Measurements from ENCODE around the gene KRTAP10-7.
"Not testable (repeated sequence)": the region's sequence is repeated elsewhere in the genome, so short reads cannot be mapped to it uniquely, and the experiment has no call there.

KRTAP10-7 gene

DNA sequence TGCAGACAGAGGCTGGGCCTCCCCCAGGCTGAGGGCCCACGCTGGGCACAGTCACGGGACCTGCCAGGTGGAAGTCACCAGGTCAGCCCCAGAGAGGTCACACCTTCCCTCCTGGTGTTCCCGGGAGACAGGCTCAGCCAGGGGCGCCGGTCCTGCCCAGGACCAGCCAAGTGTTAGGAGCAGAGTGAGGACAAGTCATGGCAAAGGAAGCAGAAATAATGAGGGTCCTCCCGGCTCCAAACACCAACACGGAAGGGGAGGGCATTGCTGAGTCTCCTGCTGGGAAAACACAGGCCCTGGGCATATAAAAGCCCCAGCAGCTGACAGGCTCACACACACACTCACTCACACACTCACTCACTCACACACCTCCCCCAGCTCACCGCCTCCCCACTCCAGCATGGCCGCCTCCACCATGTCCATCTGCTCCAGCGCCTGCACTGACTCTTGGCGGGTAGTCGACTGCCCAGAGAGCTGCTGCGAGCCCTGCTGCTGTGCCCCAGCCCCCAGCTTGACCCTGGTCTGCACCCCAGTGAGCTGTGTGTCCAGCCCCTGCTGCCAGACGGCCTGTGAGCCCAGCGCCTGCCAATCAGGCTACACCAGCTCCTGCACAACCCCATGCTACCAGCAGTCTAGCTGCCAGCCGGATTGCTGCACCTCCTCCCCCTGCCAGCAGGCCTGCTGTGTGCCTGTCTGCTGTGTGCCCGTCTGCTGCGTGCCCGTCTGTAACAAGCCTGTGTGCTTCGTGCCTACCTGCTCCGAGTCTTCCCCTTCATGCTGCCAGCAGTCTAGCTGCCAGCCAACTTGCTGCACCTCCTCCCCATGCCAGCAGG is 36.8 kb downstream of the KRTAP10-7 start, which contains the start of gene KRTAP10-10:
Gene KRTAP10-10 (plus strand): TSS at position 339 of the 833 bp plus-strand sequence. CDS start 62 bp downstream, at position 401.
- no peak for DNase-seq

DNA sequence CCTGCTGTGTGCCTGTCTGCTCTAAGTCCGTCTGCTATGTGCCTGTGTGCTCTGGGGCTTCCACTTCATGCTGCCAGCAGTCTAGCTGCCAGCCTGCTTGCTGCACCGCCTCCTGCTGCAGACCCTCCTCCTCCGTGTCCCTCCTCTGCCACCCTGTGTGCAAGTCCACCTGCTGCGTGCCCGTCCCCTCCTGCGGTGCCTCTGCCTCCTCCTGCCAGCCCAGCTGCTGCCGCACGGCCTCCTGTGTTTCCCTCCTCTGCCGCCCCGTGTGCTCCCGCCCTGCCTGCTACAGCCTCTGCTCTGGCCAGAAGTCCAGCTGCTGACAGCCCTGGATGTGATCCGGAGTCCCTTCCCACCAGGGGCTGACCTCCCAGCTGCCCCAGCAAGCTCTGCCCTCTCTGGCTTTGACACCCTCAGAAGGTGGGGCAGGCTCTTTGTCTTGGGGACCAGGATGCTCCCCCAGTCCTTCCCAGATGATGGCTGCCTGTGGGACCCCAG is 37.5 kb downstream of the KRTAP10-7 start:
- not testable (repeated sequence) for DNase-seq

DNA sequence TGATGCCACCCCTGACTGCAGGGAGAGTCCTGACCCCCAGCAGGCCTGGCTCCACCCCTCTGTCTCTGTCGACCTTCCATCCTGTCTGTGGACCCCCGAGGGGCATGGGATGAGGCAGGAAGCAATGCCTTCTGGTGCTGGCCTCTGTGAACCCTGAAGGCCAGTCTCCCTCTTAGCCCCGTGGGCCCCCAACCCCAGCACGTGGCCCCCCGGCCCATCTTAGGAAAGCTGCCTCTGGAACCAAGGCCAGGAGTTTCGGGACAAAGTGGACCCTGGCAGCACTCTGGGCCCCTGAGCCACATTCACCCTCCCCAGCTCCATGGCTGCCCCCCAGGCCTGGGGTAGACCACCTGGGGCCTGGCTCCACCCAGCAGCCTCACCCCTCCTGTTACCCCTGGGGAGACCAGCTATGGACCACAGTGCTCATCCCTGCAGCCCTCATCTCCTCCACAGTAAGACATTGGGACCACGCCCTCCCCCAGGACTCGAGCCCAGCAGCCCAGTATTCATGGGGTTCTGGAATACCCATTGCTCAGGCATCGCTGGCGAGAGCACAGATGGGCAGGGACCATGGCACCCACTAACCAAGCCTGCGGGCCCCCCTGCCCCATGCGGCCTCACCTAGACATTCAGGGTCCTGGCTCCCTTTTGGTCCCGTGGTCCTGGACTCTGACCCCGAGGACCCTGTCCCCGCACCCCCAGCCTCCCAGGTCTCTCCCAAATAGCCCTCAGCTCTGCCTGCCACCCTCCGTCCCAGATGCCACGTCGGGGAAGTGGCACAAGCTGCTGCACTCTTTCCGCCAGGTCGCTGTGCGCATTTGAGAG is 38.3 kb downstream of the KRTAP10-7 start:
- not testable (repeated sequence) for DNase-seq

DNA sequence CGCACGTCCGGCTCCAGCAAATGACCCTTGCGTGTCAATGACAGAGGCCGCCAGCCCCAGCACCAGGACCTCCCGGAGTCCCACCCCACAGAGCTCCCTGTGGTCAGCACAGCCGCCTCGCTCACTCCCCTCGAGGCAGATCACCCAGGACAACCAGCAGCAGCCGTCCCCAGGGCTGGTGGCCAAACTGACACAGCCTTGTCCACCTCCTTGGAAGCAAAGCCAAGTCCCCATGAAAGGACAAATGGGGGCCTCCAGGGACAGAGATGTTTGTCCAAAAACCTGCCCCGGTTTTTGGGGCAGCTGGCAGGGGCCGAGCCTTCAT is 38.9 kb downstream of the KRTAP10-7 start:
- no peak for DNase-seq

DNA sequence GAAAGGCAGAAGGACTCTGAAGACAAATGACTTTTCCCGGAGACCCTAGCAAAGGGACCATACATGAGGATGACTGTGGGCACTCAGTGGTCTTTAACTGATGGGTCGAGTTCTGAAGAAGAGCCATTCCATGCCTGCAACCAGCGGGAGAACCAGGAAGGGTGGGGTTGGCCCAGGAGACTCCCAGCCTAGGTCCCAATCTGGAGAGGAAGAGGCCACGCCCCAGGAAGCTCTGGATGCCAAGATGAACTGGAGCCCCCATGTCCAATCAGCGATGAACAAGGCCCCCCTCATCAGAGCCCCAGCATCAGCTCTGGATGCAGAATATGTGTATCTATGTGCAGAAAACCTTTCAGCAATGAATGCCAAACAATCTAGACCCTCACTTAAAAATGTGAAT is 40.4 kb downstream of the KRTAP10-7 start:
- DNase-seq: no peak

DNA sequence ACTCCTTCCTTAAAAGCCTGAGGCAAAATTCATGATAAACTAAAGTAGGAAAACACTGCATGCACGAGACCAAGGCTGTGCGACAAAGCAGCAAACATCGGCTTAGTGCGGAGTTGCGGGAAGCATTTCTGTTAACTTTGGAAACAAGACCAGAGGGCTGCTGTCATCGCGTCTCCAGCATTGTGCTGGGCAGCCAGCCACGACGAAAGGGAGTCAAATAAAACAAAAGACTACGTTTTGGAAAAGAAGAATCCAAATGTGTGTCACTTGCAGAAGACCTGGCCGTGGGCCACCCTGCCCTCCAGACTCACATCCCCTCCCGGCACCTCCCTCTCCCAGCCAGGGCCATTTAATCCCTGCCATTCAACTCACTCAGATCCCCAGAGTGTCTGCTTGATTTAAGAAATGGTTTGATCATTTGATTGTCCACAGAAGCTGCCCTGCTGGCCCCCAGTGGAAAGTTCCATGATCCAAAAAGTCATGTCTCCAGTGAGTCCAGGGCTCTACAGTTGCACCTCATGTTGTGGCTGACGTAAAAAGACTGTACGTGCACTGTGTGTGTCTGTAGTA is 43.4 kb downstream of the KRTAP10-7 start:
- no peak for DNase-seq

DNA sequence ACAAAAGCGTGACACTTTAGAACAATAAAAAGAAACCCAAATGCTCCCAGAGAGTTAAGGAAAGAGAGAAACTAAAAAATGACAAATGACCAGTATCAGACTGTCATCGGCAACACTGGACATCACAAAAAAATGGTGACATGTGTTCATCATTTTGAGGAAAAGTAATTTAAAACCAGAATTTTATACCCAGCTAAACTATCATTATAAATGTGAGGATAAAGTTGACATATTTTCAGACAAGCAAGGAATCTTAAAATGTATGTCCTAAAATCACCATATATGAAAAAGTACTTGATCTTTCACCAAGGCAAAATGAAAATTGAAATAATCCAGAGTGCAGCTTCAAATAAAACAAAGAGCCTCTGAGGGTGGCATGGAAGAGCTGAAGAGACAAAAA is 44.5 kb downstream of the KRTAP10-7 start:
- no peak for DNase-seq

DNA sequence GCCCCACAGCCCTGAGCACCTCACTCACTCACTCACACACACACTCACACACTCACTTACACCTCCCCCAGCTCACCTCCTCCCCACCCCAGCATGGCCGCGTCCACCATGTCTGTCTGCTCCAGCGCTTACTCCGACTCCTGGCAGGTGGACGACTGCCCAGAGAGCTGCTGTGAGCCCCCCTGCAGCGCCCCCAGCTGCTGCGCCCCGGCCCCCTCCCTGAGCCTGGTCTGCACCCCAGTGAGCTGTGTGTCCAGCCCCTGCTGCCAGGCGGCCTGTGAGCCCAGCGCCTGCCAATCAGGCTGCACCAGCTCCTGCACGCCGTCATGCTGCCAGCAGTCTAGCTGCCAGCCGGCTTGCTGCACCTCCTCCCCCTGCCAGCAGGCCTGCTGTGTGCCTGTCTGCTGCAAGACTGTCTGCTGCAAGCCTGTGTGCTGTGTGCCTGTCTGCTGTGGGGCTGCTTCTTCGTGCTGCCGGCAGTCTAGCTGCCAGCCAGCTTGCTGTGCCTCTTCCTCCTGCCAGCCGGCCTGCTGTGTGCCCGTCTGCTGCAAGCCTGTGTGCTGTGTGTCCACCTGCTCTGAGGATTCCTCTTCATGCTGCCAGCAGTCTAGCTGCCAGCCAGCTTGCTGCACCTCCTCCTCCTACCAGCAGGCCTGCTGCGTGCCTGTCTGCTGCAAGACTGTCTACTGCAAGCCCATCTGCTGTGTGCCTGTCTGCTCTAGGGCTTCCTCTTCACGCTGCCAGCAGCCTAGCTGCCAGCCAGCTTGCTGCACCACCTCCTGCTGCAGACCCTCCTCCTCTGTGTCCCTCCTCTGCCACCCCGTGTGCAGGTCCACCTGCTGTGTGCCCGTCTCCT is 46.2 kb downstream of the KRTAP10-7 start, which contains the start of gene KRTAP10-11:
Gene KRTAP10-11 (plus strand): TSS at position 49 of the 856 bp plus-strand sequence. CDS start 45 bp downstream, at position 94.
- DNase-seq: not testable (repeated sequence)

DNA sequence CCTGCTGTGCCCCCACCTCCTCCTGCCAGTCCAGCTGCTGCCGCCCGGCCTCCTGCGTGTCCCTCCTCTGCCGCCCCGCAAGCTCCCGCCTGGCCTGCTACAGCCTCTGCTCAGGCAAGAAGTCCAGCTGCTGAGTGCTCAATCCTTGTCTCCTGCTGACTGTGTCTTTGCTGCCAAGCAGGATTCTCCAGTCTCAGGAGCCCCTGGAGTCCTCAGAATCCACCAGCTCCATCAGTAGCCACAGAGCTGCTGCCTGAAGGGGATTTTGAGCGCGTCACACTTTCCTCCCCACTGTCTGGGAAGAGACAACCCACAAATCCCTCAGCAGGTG is 46.8 kb downstream of the KRTAP10-7 start:
- DNase-seq: no peak

DNA sequence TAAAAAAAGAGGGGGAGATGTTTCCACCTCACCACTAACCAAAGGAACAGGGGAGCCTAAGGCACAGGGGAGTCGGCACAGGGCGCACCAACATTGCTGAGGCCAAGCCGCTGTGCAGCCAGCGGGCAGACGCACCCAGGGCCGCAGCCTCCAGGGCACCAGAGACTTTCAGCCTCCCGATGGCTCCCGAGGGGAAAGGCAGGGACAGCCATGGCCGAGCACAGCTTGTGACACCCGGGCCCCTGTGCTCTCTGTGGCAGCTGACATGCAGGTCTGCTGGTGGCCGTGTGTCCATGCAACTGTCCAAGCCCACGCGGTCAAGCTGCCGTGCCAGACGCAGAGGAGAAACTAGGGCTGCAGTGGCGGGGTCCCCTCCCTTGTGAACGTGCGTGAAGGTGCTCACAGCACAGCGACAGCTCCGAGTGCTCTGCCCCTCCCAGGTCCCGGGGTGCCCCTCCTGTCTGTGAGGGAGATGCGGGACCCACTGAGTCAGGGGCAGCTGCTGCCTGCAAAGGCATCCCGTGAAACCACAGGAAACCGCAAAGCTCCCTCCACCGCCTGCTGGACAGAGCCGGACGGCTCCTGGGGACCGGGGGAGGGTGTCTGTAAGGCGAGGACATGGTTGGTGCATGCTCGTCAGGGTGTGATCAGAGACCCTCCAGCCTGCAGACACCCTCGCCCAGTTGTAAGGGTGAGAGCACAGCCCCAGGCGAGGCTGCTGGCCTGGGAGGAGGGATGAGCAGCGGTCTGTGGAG is 48.3 kb downstream of the KRTAP10-7 start:
- no peak for DNase-seq

DNA sequence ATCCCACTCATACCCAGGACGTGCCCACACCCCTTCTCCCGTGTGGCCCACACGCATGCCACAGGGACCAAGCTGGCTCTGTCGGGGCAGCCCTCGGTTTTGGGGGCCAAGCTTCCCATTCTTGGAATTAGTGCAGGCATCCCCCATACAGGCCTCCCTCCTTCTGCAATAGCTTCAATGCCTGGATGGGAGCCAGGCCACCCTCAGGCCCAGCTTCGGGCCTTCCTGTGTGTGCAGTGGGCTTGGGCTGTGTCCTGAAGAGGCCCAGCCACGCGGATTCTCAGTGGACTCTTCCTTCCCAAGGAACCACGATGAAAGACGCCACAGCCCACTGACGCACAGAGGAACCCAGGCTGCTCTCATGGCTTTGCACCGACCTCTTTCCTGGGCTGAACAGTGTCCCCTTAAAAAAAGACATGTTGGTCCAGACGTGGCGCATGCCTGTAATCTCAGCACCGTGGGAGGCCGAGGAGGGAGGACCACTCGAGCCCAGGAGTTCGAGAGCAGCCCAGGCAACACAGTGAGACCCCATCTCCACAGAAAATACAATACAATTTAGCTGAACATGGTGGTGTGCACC is 49.2 kb downstream of the KRTAP10-7 start:
- no peak for DNase-seq

DNA sequence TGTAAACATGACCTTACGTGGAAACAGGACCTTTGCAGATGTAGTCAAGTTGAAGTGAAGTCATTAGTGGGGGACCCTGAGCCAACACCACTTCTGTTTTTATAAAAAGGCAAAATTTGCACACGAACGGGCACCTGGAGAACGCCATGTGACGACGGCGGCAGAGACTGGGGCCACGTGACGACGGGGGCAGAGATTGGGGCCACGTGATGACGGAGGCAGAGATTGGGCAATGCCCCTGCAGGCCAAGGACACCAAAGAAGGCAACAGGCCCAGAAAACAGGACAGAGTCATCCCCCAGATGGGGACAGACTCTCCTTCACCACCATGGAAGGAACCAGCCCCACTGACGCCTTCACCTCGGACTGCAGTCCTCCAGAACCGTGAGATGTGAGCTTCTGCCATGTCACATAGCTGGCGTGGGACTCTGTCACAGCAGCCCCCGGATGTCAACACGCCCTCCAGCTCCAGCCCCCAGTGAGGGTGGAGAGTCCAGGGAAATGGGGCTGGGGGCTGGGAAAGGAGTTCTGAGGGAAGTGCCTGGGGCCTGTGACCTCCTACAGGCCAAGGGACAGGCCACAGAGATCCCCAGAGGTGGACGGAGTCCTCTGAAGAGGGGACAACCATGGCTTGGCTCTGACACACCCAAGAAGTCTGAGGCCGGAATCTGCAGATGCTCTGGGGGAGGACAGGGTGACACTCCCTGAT is 50.0 kb downstream of the KRTAP10-7 start:
- DNase-seq: no peak

DNA sequence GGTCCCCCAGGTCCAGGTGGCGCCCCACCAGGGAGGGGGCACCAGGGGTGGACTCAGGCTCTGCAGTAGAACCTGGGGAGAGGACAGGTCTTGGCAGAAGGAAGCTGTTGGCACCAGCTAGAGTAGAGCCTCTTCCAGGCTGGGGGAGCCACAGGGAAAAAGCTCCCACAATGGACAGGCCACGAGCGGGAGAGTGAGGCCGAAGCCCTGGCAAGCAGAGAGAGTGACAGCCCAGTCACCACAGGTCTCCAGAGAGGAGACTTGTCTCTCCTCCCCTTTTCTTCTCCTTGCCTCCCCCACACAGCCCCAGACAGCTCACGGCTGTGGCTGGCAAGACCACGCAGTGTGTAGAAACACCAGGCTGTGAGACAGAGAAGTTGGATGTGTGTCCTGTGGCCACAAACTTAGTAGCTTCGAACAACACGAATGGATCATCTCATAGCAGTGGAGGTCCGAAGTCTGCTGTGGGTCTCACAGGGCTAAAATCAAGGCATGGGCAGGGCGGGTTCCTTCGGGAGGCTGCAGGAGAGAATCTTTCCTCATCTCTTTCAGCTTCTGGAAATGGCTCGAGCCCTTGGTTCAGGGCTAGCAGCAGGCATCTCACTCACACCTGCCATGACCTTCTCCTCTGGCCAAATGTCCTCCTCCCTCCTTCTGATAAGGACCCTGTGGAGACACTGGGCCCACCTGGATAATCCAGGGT is 50.7 kb downstream of the KRTAP10-7 start:
- no peak for DNase-seq
